Measurements from ENCODE around the gene ARL13A.

DNA sequence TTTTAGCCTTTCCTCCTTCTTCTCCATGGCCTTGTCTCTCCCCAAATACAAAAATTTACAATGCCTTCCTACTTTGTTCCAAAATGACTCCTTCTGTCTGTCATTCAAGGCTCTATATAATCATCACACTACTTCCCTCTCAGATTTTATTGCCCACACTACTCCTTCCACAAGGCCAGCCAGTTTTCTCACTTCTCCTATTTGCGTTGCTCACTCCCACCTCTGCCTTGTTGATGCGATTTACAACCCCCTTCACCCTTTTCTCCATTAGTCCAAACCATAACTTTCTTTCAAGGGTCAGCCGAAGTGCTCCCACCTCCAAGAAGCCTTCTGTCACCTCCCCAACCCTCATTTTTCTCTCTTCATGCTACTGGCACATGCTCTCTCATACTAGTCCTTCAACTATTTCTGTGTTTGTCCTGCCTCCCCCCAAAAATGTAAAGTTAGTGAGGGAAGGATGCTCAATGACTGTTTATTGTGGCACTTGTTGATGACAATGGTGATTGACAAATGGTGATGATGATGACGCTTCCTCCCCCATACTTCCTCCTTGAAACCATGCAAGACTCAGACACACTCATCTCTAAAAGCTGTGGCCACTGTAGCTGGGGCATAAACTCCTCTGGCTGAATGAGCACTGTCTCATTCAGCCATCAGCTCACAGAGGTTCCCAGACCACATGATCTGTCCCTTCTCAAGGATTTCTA is 38.1 kb upstream of the ARL13A start:
- TF ChIP-seq, protein P1, sequence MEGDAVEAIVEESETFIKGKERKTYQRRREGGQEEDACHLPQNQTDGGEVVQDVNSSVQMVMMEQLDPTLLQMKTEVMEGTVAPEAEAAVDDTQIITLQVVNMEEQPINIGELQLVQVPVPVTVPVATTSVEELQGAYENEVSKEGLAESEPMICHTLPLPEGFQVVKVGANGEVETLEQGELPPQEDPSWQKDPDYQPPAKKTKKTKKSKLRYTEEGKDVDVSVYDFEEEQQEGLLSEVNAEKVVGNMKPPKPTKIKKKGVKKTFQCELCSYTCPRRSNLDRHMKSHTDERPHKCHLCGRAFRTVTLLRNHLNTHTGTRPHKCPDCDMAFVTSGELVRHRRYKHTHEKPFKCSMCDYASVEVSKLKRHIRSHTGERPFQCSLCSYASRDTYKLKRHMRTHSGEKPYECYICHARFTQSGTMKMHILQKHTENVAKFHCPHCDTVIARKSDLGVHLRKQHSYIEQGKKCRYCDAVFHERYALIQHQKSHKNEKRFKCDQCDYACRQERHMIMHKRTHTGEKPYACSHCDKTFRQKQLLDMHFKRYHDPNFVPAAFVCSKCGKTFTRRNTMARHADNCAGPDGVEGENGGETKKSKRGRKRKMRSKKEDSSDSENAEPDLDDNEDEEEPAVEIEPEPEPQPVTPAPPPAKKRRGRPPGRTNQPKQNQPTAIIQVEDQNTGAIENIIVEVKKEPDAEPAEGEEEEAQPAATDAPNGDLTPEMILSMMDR (IDR thresholded peaks at IDR 0.05; ENCODE audit: insufficient read depth, low read length, poor library complexity, severe bottlenecking), result no peak
- TF ChIP-seq EZH2phosphoT487 (conservative IDR thresholded peaks at IDR 0.05; ENCODE audit: low read length), result no peak
